DMS53 treated with DMSO at 0.1 percent for 48 hours (cell line): Measurements from ENCODE around the gene ENGASE.
A peak's percentile ranks its signal among the peaks of the same experiment; 100 is the strongest.

Experiments
- DNase-seq: peaks from one replicate; lab custom pipeline; 2025; ENCODE audit not compliant: unreplicated experiment; lab: John Stamatoyannopoulos, UW

The ENGASE gene

DNA sequence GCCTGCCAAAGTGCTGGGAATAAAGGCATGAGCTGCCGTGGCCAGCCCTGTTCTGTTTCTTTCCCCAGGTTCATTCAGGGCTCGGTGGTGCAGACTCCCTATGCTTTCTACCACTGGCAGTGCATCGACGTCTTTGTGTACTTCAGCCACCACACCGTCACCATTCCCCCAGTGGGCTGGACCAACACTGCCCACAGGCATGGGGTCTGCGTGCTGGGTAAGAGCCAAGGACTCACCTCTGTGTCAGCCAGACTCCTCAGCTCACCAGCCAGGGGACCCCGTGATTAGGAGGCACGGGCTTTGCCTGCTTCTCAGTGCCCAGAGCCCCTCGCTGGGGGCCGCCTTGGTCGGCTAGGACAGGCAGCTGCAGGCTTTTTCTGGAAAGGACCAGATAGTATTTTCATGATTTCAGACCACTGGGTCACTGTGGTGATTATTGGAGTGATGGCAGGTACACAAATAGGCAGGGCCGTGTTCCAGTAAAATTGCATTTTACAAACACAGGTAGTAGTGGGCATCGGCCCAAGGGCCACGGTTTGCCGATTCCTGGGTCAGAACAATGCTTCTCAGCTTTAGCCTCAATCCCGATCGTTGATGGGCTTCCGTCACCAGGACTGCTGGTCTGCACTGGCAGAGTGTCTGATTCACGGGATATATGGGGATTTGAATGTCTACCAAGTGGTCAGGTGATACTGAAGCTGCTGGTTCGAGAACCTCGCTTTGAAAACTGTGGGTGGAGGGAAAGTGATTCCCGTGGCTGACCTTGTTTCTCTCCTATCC, 5.0 kb downstream of the ENGASE start:
- no peak for DNase-seq

DNA sequence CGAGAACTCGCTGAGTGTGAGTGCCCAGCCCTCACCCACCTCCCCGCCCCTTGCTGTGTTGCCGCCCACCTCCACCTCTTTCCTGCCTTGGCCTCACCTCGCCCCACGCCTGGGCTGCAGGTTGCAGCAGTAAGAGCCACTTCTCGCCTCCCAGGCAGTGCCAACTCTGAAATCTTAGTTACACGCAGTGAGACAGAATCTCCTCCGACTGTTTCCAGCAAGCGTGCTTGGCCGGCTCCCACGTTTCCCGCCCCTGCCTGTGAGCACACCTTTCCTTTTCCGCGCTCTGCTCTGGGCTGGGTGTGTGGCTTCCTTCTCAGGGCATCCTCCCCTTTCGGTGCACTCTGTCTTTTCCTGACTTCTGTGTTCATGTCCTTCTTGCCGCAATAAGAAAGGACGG, 5.7 kb downstream of the ENGASE start:
- DNase-seq = no peak

DNA sequence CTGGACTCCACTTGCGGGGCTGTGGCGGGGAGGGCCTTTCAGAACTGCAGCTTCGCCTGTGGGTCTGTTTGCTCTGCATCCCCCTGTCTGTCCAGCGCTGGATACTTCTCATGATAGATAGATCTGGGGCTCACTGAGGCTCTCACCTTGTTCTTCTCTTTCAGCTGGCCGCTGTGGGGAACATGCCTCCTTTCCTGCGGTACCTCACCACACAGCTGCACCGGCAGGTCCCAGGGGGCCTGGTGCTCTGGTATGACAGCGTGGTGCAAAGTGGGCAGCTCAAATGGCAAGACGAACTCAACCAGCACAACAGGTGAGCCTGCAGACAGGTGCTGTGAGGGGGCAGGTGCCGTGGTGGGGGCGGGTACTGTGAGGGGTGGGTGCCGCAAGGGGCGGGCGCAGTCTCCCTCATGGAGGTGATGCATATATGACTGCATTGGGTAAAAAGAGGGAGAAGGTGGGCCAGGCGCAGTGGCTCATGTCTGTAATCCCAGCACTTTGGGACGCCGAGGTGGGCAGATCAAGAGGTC, 6.2 kb downstream of the ENGASE start:
- DNase-seq = no peak

DNA sequence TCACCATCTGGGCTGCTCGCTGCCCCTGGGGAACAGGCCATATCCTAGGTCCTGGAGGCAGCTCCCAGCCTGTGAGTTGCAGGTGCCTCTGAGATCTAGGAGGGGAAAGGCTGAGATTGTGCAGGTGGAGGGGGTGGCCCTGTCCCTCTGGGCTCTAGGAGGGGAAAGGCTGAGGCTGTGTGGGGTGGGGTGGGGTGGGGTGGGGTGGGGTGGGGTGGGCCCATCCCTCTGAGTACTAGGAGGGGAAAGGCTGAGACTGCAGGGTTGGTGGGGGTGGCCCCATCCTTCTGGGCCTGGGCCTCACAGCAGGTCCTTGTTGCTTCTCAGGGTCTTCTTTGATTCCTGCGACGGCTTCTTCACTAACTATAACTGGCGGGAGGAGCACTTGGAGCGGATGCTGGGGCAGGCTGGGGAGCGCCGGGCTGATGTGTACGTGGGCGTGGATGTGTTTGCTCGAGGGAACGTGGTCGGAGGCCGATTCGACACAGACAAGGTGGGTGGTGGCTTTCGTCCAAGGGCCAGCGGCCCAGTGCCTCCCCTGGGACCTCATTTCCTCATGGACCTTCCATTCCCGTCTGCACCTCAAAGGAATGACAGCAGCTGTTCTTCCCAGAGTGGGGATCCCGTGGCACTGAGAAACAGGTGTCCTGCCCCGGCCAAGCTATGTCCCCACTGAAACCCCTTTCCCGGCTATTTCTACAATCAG, 7.1 kb downstream of the ENGASE start:
- DNase-seq = no peak

DNA sequence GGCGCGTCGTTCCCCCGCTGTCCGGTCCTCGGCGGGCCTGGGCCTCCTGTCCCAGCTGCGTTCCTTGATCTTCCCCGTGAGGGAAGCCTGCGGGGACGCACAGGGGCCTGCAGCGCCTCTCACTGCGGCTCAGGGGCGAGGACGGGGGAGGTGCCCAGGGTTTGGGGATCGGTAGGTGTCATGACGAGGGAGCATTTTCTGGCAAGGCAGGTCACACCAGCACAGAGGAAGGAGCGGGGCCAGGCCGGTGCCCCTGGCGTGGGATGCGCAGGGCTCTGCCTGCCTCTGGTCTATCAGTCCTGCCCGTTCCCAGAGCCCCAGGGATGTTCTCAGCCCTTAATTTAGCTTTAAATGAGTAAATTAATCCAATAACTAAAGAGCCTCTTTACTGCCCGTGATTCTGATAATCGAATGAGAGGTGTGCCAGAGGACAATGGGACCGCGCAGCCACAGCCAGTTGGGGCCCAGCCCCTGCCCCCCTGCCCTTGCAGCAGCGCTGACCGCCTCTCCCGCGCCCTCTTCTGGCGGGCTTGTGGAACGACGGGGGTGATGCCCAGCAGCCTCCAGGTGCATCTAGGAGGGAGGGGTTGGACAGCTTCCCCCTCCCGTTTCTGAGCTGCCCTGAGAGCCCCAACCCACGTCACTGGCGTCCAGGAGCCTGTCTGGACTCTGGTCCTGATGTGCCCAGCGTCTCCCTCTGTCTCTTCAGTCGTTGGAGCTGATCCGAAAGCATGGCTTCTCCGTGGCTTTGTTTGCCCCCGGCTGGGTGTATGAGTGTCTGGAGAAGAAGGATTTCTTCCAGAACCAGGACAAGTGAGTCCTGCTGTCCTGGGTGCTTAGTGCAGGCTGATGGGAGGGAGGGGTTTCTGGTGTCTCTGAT, 7.9 kb downstream of the ENGASE start:
- DNase-seq = peak; percentile 23

DNA sequence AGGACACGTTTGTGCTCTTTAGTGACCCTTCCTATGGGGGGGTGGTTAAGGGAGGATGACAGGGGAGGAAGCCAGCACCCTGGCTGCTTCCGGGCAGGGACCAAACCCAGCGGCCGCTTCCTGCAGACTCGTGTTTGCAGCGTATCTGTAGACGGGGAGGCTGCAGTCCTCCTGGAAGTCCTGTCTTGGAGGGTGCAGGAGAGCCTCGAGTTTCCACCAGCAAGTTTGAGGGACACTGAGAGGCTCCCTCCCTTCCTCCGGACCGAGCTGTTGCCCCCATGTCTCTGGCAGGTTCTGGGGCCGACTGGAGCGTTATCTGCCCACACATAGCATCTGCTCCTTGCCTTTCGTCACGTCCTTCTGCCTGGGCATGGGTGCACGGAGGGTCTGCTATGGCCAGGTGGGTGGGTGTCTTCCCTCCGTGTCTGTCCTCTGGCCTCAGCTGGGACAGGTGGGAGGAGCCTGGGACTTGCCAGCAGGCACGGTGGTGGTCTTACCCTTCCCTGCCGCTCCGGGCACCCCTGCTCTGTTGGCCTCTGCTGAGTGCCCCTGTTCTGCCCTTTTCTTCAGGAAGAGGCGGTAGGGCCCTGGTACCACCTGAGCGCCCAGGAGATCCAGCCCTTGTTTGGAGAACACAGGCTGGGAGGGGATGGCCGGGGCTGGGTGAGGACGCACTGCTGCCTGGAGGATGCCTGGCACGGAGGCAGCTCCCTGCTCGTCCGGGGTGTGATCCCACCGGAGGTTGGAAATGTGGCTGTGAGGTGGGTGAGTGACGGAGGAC, 8.8 kb downstream of the ENGASE start:
- DNase-seq = no peak

DNA sequence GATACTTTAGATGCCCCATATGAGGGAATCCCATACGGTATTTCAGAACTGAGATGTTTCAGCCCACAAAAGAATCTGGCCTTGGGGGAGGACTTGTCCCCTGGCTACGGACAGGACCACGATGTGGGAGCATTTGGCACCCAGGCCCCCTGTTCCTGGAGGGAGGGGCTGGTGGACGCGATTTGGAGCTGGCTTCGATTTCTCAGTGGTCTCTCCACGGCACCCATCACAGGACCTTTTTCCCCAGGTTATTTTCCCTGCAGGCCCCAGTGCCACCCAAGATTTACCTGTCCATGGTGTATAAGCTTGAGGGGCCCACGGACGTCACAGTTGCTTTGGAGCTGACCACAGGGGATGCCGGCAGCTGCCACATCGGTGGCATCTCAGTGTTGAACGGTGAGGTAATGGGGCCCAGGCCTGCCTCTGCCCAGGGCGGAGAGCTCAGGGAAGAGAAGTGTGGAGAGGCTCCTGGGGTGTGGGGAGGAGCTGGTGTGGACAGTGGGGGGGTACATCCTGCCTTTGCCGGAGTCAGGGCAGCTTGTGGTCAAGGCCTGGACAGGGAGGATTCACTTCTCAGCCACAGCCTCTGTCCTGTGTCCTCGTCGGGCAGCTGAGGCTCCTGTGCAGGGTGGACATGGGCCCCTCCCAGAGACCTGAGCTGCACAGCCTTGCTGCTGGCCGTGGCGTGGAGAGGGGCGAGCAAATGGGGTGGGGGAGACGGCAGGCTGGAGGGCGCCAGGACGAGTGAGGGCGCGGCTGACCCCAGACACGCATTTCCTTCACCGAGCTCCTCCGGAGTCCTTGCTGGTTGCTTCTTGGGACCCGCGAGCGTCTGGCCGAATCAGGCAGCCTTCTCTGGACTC, 9.9 kb downstream of the ENGASE start:
- no peak for DNase-seq

DNA sequence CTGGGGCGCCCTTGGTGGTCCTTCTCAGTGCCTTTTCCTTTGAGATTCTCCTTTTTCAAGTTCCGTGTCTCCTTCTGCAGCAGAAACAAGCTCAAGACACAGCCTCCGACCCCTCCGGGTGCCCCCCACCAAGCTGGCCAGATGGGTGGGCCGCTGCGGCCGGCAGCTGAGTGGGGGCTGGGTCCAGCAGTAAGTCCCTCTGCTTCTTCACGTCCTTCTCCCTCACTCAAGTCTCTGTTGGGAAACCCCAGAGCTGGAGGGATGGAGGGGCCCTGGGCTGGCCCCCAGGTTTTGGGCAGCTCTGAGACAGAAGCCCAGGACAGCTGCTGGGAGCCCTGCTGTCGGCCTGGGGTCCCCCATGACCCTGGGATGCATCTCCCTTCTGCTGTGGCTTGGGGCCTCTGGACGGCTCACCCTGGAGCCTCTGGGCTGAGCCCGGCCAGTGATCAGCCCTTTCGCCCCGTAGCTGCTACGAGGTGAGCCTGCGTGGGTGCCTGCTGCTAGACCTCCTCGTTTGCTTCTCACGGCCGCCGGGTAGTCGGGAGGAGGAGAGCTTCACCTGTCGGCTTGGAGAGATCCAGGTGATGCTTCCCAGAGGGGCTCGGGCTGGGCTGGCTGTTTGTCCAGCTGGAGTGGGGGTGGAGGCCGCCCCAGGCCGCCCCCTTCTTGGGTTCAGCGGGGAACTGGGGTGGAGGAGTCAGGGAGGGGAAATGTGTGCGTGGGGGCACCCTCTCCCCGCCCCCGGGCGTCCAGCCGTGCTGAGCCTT, 10.7 kb downstream of the ENGASE start:
- no peak for DNase-seq

DNA sequence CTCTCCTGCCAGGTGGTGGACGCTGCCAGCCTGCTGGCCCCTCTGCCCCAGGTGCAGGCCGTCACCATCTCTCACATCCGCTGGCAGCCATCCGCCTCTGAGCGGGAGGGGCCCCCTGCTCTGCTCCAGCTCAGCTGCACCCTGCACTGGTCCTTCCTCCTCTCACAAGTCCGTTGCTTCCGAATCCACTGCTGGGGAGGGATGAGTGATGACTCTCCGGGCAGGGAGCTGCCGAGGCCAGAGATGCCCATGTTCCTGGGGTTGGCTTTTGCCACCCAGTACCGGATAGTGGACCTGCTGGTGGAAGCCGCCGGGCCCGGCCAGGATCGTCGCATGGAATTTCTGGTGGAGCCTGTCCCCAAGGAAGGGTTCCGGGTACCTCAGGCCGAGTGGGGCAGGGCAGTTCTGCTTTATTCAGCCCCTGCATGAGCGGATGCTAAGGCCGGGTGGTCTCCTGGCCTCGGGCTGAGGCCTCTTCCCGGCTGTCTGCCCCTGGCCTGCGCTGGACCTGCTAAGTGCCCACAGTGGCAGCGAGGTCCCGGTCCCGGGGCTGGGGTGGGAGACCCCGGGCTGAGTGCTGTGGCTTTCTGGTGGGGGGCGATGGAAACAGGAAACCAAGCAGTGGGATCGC, 11.4 kb downstream of the ENGASE start:
- no peak for DNase-seq

DNA sequence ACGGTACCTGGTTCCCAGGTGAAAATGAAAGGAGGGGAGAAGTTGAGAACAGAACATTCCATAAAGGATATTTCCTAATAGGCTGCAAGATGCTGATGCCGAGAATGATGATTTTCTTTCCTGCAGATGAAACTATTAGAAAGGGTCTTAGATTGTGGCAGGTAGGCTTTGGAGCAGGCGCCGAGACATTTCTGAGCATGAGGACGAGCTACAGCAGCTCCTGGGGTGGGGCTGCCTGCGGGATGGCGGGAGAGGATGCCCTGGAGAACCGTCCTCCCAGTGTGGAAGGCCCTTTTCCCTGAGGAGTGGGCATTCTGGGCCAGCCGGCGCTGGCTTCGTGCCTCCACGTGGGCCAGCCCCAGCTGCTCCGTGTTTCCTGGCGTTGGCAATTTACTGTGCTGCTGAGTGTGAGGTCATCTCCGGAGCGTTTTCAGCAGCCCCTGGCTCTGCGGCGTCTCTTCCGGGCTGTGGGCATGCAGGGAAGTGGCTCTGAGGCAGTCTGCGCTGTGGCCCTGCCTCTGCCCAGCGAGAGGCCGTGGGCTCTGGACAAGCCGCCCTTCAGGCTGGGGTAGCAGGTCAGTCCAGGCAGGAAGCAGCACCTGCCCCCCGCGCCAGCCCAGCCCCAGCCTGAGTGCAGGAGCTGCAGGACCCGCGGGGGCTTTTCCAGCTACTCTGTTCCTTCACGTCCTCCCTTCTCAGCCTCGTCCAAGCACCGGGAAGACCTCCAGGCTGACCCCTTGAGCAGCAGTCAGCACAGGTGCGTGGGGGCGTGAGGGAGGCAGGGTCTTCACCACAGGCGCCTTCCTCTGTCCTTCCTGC, 12.2 kb downstream of the ENGASE start:
- DNase-seq = no peak

DNA sequence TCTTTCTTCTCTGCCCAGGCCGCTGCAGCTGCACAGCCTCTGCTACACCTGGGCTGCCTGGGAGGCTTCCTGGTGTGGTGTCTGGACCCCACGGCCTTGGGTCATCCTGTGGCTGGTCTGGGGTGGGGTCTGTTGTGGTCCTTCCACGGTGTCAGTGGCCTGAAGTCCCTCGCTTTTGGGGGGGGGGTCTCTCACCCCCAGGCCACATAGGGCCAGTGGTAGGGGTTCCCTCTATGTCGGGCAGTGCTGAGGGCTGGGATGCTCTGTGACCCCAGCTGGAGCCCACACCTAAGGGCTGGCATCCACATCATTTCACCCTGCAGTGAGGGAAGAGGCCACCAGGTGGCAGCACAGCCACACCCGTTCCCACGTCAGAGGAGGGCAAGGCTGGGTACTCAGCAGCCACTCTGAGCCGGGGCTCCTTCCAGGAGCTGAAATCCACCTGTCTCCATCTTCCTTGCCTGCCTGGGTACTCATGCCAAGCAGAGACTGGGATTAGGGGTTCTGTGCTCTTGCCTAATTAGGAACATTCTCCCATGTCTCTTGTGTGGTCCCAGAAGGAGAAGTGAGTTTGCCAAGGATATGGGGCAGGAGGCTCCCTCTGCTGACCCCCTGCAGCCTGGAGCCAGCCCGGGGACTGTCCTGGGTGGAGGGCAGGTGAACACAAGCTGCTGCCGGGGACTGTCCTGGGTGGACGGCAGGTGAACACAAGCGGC, 13.0 kb downstream of the ENGASE start:
- DNase-seq = peak; percentile 41

DNA sequence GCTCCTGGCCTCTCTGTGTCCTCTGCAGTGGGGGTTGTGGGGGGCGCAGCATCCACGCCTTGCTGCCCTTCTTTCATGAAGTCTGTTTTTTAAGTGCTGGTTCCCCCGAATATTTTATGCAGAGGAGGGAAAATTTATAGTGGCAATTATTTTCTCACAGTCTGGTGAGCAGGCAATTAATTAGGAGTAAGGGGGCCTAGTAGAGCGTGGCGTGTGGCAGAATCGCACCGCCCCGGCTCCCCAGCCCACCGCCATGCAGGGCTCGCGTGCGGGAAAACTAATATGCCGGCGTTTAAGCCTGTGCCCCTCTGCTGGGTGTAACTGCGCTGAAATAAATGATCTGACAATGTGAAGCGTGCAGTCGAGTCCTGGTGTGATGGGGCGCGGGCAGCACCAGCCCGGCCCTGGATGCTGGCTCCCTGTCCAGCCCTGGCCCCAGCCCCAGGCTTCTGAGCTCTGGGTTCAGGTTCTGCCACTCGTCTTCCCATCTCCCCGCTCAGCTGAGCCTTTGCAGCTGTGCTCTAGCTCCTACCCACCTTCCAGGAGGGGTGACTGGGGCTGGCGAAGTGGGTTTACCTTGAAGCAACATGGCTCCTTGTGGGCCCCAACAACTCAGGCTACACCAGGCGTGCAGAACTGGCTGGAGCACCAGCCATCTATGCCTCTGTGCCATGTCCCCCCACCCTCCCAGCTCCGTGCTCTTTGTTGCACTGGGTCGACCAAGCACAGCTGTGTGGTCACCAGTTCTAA, 13.8 kb downstream of the ENGASE start:
- DNase-seq = no peak

DNA sequence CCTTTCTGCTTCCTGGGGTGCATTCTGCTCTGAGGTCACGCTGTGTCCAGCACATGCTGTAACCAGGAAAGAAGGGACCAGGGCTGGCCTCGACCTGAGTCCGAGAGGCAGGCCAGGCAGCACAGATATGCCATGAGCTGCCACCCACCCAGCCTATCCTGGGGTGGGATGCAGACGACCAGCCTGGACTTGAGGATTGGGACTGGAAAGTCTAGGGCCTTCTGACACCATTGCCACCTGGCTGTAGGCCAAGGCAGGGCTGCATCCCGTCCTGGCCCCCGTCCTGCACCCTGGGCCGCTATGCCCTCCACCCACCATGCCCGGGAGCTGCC, 14.3 kb downstream of the ENGASE start:
- DNase-seq = no peak

DNA sequence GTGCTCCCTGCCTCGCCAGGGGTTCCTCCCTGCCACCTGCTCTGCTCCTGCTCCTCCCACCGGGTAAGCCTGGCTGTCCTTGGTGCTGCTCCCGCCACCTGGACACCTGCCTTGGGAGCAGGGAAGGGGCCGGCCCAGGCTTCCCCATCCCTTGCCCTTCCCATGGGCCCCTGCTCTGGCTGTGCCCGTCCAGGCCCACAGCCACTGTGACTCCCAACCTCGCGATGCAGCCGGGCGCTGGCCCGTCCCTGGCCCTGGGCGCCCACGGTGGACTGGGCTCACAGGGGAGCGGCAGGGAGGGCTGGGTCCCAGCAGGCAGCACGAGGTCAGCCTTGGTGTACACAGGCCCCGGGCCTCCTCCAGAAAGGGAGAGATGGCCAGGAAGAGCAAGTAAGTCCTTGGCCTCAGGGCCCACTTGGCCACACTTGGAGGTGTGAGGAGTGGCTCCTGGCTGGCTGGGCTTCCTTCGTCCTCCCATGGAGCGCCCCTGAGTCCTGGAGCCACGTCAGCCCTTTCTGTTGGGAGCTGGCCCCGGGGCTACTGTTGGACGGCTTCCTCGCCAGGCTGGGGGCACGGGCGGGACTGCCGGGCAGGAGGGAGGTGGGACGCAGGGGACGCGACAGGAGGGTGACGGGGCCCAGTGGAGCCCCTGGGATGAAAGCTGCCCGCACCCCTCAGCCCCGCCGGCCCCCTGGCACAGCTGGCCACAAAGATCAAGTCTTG, 15.3 kb downstream of the ENGASE start:
- no peak for DNase-seq

DNA sequence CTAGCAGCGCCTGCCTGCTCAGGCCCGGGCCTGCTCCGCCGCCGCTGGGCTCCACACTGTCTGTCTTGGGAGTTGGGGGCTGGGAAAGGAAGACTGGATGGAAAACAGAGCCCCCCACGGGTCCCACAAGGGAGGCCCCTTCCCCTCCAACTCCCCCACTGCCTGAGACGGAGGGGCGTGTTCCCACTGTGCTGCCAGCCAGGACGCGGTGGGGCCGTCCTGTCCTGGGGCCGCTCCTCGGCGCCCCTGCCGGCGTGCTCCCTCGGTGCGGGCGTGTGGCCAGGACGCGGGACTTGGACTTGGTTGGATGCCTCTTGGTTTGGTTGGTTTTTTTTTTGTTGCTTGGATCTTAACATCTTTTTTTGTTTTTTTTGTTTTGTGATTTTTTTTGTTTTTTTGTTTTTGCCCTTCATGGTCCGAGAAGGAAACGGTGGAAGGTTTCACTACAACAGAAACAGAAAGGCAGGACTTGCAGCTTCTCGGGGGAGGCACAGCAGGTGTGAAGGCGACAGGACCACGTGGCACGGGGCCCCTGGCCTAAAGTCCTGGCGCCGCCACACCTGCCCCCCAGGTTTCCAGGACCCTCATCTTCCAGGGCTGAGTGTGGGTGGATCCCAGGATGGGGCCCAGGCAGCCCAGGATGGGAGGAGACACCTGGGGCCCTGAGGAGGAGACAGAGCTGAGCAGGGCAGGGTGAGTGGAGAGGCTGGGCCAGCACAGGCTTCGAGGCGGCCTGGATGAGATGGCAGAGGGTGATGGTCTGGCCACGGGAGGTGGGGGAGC, 16.0 kb downstream of the ENGASE start:
- no peak for DNase-seq
